GM18868 (cell line): ENCODE results near the gene ANAPC13.

ENCODE experiments used
- ATAC-seq: cut with Tn5 transposase; IDR thresholded peaks from one replicate; pipeline ENCODE4 v1.9.1; 2021; ENCODE audit warnings: mild to moderate bottlenecking, moderate library complexity; ENCODE audit not compliant: unreplicated experiment

Gene ANAPC13

GRCh38 chr3:134457376-134458074, 28.3 kb downstream of the ANAPC13 start:
- no peak for ATAC-seq

- no peak for ATAC-seq
Measured at GRCh38 chr3:134453631-134454030, 32.2 kb downstream of the ANAPC13 start.

- no peak for ATAC-seq
Measured at GRCh38 chr3:134449951-134450350, 35.8 kb downstream of the ANAPC13 start.

GRCh38 chr3:134449277-134449676, 36.5 kb downstream of the ANAPC13 start:
- no peak for ATAC-seq

GRCh38 chr3:134448664-134449063, 37.1 kb downstream of the ANAPC13 start:
- no peak for ATAC-seq

GRCh38 chr3:134447351-134447750, 38.4 kb downstream of the ANAPC13 start:
- ATAC-seq: no peak

GRCh38 chr3:134446800-134447199, 39.0 kb downstream of the ANAPC13 start:
- no peak for ATAC-seq

- ATAC-seq: no peak
Measured at GRCh38 chr3:134445636-134446035, 40.1 kb downstream of the ANAPC13 start.

- no peak for ATAC-seq
Measured at GRCh38 chr3:134445095-134445494, 40.7 kb downstream of the ANAPC13 start.

GRCh38 chr3:134441821-134442220, 44.0 kb downstream of the ANAPC13 start:
- ATAC-seq: no peak

- ATAC-seq: no peak
Measured at GRCh38 chr3:134441321-134441720, 44.5 kb downstream of the ANAPC13 start.

- ATAC-seq: no peak
Measured at GRCh38 chr3:134437211-134437752, 48.5 kb downstream of the ANAPC13 start.

GRCh38 chr3:134432236-134432635, 53.5 kb downstream of the ANAPC13 start:
- no peak for ATAC-seq

- no peak for ATAC-seq
Measured at GRCh38 chr3:134430950-134431445, 54.8 kb downstream of the ANAPC13 start.

- ATAC-seq: no peak
Measured at GRCh38 chr3:134430174-134430573, 55.6 kb downstream of the ANAPC13 start.

GRCh38 chr3:134428401-134428800, 57.4 kb downstream of the ANAPC13 start:
- ATAC-seq: no peak
